NOMO-1 treated with dmso at 0.1 percent for 144 hours (cell line): Measurements from ENCODE around the gene GLI1.

Experiments used
- DNase-seq: peaks from one replicate; lab custom pipeline; 2025; ENCODE audit not compliant: unreplicated experiment; lab: John Stamatoyannopoulos, UW

The GLI1 gene

GRCh38 chr12:57518176-57518919, 58.8 kb downstream of the GLI1 start:
- no peak for DNase-seq

GRCh38 chr12:57518920-57519795, 59.6 kb downstream of the GLI1 start:
- DNase-seq: no peak

- no peak for DNase-seq
Observed at GRCh38 chr12:57519796-57520052, 60.1 kb downstream of the GLI1 start.

- DNase-seq: peak; percentile 93
Observed at GRCh38 chr12:57520053-57520818, 60.7 kb downstream of the GLI1 start, which contains the start of gene DDIT3. Gene DDIT3, minus strand, starts transcription at chr12:57520514. Its CDS starts 3,108 bp downstream, at chr12:57517406.

- DNase-seq: no peak
Observed at GRCh38 chr12:57521525-57522010, 62.0 kb downstream of the GLI1 start.
